Activated CD8-positive, alpha-beta memory T cell treated with anti-CD3 and anti-CD28 coated beads, Interleukin-2, amount 50 U/mL, for 48 hours (primary cell): Measurements from ENCODE around the gene ARIH2.

Experiments used
- DNase-seq: peaks from one replicate; pipeline ENCODE4 v3.0.0-alpha.2; 2020

ARIH2 gene

DNA sequence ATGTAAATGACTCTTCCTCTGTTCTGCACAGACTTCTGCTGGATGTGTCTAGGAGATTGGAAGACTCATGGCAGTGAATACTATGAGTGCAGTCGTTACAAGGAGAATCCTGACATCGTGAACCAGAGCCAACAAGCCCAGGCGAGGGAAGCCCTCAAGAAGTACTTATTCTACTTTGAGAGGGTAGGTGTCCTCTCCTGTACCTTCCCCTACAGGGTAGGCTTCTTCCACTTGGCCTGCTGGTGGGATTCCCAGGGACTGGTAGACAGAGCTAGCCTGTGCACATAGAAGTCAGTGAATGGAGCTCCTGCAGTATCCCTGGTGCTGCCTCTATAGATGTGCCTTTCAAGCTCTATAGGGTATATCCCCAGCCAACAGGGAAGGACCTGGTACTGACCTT is 60.8 kb downstream of the ARIH2 start:
- DNase-seq, result no peak

GRCh38 chr3:48980295-48980694 is 61.7 kb downstream of the ARIH2 start:
- DNase-seq, result no peak

DNA sequence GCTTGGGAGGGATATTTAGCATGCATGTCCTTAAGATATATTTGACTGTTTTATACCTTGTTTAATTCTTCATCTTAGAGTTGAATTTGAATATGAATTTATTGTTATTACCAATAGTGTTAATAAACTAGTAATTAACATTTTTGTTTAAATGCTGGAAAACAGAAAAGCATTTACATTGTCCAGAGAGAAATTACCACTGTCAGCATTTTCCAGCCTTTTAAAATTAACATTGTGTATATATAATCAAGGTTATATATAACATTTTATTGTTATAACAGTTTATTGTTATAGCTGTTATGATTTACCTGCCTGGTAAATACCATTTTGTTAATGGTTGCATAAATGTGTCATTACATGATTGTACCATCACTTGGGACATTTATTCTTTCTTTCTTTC is 63.4 kb downstream of the ARIH2 start:
- no peak for DNase-seq

DNA sequence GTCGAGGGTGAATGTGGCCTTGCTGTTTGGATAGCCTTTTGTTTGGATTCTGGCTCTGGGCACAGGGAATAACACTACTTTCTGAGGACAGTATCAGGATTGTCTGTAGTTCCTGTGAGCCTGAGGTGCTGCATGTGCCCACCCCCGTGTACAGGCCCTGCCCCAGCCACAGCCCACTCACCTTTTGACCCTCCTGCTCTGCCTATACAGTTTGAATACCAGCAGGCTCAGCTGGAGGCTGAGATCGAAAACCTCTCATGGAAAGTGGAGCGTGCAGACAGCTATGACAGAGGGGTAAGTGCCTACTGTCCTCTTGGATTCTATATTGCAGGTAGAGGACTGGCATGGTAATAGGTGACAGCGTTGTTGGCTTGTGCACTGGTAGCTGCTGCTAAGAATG is 64.0 kb downstream of the ARIH2 start:
- no peak for DNase-seq

- no peak for DNase-seq
Observed at GRCh38 chr3:48983096-48983495, 64.5 kb downstream of the ARIH2 start.

DNA sequence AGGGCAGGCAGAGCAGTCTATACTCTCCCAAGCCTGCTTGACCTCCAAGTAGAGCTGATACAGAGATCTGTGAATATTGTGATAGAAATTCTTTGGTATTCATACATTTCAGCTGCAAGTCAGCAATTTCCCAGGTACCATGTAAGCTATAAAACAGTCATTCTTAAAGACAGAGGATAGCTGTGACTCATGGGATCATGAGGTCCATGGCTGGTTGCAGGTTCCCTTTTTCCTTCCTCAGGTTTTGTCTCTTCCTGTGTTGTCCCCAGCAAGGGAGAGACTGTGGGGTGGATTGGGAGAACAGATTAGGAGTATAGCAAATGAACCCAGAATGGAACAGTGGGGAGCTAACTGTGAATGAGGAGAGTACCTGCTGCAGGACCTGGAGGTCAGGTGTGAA is 66.0 kb downstream of the ARIH2 start:
- no peak for DNase-seq

DNA sequence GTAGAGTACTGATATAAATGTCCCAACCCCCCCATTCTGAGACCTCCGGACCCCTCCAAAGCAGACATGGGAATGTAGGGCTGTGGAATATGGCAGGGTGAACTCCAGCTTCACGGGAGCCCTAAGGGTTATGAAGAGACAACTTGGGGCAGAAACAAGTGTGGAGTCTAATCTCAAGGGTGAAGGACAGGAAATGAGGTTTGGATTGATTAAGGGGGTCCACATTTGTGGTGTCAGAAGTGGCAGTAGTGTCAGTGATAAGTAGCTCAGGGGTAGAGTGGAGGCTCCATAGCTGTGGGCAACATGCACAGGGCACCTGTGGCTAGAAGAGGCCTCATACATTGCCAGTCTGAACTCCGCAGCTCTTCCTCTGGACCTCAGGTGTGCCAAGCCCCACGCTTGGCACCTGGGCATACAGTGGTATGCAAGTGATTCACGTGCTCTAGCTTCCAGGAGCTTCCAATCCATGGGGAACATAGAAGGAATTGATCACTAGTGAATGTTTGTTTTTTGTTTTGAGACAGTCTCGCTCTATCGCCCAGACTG is 67.3 kb downstream of the ARIH2 start:
- no peak for DNase-seq

GRCh38 chr3:48989126-48989795 is 70.6 kb downstream of the ARIH2 start:
- no peak for DNase-seq

DNA sequence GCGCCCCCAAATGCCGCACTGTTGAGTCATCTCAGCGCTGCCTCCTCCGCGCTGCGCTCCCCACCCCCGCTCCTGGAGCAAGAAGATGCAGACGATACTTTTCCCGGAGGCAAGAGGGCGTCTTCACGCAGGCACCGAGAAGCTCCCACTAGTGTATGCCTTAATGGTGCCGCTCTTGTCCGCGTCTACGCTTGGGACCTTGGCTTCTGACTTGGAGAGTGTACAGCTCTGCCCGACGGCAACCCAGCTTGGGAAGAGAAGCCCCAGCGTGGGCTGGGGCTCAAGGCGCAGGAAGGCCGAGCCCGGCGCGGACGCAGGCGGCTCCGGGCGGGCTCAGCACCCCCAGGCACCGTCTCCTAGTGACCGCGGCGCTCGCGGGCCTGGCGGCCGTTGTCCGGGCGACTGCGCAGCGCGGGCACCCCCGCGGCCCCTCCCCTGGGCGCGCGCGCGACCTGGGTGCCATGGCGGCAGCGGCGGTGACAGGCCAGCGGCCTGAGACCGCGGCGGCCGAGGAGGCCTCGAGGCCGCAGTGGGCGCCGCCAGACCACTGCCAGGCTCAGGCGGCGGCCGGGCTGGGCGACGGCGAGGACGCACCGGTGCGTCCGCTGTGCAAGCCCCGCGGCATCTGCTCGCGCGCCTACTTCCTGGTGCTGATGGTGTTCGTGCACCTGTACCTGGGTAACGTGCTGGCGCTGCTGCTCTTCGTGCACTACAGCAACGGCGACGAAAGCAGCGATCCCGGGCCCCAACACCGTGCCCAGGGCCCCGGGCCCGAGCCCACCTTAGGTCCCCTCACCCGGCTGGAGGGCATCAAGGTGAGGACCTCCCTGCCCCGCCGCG is 71.4 kb downstream of the ARIH2 start, which contains the start of gene P4HTM:
Gene P4HTM (plus strand): TSS at position 446 of the 840 bp plus-strand sequence. CDS start 16 bp downstream, at position 462.
- peak; percentile 90 for DNase-seq

GRCh38 chr3:48990636-48991469 is 72.2 kb downstream of the ARIH2 start:
- DNase-seq, result no peak

DNA sequence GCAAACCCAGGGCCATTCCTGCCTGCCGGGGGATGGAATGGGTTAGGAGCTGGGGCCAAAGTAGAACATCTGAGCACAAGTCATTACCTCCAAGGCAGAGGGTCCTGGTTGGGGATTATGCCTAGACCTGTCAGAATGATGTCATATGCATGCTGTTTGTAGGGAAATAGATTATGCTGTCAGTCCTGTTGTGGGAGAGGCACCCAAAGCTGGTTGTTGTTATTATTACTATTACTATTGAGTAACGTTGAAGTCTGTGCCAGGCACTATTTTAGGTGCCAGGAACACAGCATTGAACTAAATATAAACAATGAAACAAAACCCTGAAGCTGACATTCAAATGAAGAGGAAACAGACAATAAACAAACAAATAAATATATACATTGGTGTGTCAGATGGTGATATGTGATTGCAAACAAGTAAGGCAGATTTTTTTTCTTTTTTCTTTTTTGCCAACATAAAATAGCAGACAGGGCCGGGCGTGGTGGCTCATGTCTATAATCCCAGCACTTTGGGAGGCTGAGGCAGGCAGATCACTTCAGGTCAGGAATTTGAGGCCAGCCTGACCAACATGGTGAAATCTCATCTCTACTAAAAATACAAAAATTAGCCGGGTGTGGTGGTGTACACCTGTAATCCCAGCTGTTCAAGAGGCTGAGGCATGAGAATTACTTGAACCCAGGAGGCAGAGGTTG is 73.4 kb downstream of the ARIH2 start:
- DNase-seq, result no peak

DNA sequence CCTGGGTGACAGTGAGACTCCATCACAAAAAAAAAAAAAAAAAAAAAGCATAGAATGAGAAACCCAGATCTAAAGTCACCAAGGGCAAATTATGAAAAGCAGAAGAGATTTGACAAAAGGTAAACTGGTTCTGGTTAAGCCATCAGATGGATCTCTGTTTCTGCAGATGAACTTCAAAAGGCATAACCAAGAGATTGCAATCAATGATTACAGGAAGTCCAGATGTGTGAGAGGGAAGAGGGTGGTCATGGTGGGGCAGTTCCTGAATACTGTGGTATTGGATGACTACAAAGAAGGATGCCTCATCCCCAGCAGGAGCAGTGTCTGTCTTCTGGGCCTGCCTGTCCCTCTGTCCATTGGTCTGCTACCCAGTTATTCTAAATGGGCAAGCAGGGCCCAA is 75.2 kb downstream of the ARIH2 start:
- no peak for DNase-seq

DNA sequence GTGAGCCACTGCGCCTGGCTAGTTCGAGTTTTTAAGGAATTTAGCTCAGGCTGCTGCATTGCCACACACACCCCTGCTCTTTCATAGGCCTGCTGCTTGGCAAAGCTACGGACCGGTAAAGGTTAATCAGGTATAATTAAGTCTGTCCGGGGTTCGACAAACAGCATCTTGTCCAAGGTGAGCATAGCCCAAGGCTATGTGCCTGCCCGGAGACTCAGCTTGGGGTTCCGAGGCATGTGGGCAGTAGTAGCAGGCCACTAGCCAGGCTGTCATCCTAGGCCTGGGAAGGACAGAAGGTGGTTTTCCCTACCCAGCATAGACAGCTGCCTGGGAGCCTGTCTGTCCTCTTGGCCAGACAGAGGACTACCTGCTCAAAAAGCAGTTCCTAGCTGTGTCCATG is 78.0 kb downstream of the ARIH2 start:
- no peak for DNase-seq

GRCh38 chr3:48997102-48997635 is 78.5 kb downstream of the ARIH2 start:
- DNase-seq, result no peak

GRCh38 chr3:48997714-48998637 is 79.3 kb downstream of the ARIH2 start:
- no peak for DNase-seq

DNA sequence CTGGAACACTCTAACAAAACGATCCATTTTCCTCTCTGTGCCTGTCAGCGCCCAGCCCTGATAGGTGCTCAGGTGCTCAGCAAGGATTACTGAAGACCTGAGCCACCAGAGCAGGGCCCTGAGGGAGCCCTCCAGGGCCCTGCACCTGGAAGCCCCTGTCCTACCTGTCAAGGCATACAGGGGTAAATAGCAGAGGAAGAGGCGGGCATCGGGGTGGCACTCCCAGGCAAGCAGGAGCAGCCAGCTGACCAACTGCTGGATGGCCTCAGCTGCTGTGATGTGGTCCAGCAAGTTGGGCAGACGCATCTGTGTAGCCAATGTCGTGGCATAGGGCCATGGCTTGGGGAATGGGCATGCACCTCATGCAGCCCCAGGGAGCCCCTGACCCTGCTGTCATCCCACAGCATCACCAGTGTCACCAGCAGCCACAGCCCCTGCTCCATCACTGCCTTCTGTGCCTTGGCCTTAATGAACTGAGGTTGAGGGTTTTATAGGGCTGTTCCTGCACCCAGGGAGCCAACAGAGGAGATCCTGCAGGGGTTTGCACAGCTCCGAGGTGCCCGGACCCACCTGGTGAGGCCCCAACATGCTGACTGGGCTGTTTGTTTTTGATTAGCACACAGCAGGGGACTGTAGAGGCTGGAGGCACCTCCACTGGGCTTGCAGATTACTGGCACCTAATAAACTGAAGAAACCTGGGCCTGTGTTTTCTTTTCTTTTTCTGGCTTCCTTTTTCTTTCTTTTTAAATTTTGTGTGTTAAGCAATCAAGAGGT is 80.6 kb downstream of the ARIH2 start:
- no peak for DNase-seq

GRCh38 chr3:49001155-49001554 is 82.5 kb downstream of the ARIH2 start:
- no peak for DNase-seq

DNA sequence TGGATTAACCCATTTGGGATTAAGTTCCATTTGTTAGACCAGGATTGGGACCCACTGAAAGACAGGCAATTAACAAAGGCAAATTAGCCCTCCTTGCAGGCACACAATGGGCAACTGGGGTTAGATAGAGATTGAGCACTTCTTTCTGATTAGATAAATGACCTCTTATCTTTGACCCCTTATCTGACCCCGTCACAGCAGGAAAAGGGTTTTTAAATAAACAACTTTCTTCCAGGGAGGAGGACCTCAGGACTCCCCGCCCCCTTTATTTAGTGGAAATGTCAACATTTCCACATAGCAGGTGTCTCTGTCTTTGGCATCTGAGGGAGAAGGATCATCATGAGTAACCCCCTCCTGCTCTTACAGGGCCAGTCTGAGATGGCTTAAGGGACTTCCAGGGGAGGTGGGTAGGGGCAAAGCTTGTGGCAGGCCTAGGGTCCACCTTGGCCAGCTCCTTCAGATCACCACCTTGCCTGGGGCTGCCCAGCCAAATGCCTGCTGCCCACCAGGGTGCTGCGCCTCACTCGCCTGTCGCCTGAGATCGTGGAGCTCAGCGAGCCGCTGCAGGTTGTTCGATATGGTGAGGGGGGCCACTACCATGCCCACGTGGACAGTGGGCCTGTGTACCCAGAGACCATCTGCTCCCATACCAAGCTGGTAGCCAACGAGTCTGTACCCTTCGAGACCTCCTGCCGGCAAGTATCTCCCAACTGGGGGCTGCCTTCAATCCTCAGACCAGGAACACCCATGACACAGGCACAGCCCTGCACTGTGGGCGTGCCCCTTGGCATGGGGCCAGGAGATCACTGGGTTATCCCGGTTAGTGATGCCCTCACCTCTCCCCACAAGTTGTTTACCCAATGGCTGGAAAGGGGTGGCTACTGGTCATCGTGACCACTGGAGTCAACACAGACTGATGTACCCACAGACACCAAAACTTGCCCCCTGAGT is 86.0 kb downstream of the ARIH2 start:
- no peak for DNase-seq

DNA sequence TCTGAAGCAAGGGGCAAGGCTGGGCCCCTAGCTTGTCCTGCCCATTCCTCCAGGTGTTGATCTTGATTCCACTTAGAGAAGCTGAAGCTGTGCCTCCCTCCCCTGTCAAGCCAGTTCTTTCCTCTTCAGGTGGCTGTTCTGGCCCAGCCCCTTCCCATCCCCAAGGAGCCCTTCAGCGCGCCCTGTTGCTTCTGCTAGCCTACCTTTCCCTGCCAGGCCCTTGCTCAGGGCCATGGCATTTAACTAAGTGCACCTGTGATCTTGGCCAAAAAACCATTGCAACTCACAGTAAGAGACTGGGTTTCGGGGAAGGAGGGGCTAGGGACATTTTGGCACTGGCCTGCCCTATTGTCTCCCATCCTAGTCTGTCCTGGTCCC is 86.7 kb downstream of the ARIH2 start:
- DNase-seq, result no peak
